ENCODE measurements around the gene RAD18. TPM values are rescaled to one million over a fixed set of nuclear protein-coding genes. Genes with fewer than 3 reads are reported as not detected.

The RAD18 gene
- total and polyA plus RNA-seq, 7 donors = 3.5 to 25.8 (median 6.4) TPM

DNA sequence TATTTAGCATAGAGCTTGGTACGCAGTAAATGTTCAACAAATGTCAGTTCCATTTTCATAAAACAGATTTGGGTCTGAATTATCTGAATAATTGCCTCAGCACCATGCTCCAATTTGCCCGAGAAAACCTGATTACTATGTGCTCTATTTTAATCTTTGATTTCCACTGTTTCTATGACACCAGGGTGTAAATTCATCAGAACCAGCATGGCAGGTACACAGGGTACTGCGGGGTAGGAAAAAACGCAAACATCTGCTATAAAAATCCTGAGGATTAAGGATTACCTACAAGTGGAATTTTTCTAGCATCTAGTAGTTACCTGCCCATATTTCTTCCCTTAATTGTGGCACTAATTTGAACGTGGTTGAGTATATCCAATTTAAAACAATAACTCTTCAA, 70.3 kb downstream of the RAD18 start:
- no peak overlapping the region for H3K27ac ChIP-seq
- no peaks in the 10 kb centered on the region for H3K9me3 ChIP-seq
- intact Hi-C loops (cut with DNase I) = no loop called here

DNA sequence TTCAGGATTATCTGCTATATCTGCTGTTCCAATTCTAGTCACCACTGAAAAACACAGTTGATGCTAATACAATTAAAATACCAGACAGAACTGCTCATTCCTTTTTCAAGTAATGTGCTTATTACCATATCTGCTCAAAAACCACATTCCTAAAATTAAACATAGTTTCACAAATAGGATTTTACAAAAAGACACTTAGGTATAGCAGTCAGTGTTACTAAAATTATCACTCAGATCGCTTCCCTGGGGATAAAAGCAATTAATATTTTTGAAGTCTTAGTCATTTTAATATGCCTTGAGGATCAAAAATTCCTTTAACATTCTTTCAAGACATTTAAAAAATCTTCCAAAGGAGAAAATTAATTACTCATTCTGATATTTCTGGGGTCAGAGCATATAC, 71.5 kb downstream of the RAD18 start:
- Histone ChIP-seq H3K36me3 (peaks cover 0 to 7% (median 1%) of the 10 kb centered on the region in 4 donors), H3K27ac (no peak overlapping the region), H3K4me1 (peaks cover 0 to 8% (median 0%) of the 10 kb centered on the region in 4 donors), H3K4me3 (no peak overlapping the region), H3K9me3 (no peaks in the 10 kb centered on the region), H3K27me3 (no peaks in the 10 kb centered on the region)
- TF ChIP-seq, protein P1, sequence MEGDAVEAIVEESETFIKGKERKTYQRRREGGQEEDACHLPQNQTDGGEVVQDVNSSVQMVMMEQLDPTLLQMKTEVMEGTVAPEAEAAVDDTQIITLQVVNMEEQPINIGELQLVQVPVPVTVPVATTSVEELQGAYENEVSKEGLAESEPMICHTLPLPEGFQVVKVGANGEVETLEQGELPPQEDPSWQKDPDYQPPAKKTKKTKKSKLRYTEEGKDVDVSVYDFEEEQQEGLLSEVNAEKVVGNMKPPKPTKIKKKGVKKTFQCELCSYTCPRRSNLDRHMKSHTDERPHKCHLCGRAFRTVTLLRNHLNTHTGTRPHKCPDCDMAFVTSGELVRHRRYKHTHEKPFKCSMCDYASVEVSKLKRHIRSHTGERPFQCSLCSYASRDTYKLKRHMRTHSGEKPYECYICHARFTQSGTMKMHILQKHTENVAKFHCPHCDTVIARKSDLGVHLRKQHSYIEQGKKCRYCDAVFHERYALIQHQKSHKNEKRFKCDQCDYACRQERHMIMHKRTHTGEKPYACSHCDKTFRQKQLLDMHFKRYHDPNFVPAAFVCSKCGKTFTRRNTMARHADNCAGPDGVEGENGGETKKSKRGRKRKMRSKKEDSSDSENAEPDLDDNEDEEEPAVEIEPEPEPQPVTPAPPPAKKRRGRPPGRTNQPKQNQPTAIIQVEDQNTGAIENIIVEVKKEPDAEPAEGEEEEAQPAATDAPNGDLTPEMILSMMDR (IDR thresholded peaks at IDR 0.05) = no peak
- no peak for TF ChIP-seq POLR2AphosphoS5 (IDR thresholded peaks at IDR 0.05)
- TF ChIP-seq POLR2A (IDR thresholded peaks at IDR 0.05) = no peak
- TF ChIP-seq EP300 (IDR thresholded peaks at IDR 0.05) = no peak
- DNase-seq = no peak
- intact Hi-C loops (cut with DNase I) = no loop called here
- WGBS, 2 donors = 85 to 89% methylated on average over 1 of the region's 1 CpG

More for the DNA sequence above, 70.3 kb downstream of the RAD18 start:
- DNase-seq = no peak
- Histone ChIP-seq H3K27me3 (no peaks in the 10 kb centered on the region), H3K36me3 (peaks cover 0 to 11% (median 3%) of the 10 kb centered on the region in 4 donors), H3K4me1 (peaks cover 0 to 3% (median 0%) of the 10 kb centered on the region in 4 donors), H3K4me3 (no peak overlapping the region)
- 93 to 96% methylated on average over 5 of the region's 5 CpGs for WGBS, 2 donors
- TF ChIP-seq POLR2A (IDR thresholded peaks at IDR 0.05) (no peak), POLR2AphosphoS5 (IDR thresholded peaks at IDR 0.05) (no peak), EP300 (IDR thresholded peaks at IDR 0.05) (no peak)
- TF ChIP-seq, protein P1 (IDR thresholded peaks at IDR 0.05) = no peak

- Histone ChIP-seq H3K27ac (no peak overlapping the region), H3K36me3 (peaks cover 0 to 7% (median under 1%) of the 10 kb centered on the region in 4 donors), H3K9me3 (no peaks in the 10 kb centered on the region), H3K4me3 (no peak overlapping the region), H3K27me3 (no peaks in the 10 kb centered on the region), H3K4me1 (peaks cover 0 to 8% (median 0%) of the 10 kb centered on the region in 4 donors)
- intact Hi-C loops (cut with DNase I) = no loop called here
- DNase-seq = no peak
- TF ChIP-seq POLR2AphosphoS5 (IDR thresholded peaks at IDR 0.05) (no peak), EP300 (IDR thresholded peaks at IDR 0.05) (no peak), POLR2A (IDR thresholded peaks at IDR 0.05) (no peak)
- TF ChIP-seq, protein P1 (IDR thresholded peaks at IDR 0.05) = no peak
Observed at GRCh38 chr3:8891303-8891702, 72.0 kb downstream of the RAD18 start.

DNA sequence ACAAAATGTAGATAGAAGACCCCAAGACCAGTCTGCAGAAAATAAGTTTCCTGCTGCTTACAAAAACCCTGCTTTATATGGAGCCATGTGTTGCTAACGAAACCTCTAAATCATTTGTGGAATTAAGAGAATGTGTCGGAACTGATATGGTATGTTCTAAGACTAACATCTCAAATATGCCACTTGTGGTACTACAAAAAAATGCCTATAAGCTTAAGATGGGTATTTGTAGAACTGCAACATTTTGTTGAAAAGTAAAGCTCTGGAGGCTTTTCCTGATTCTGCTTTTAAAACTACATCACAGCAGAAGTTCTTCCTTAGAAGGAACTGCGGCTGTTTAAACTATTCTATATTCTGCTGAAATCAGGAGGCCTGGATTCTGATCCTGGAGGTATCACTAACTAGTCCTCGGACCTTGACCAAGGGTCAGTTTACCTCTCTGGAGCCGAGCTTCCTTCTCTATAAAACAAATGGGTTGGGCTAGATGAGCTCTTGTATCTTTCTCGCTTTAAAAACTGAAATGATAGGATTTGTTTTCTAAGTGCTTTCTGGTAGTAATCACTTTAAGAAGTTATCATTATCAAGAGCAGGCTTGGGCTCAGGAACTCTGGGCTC, 74.9 kb downstream of the RAD18 start:
- no peaks in the 10 kb centered on the region for H3K27me3 ChIP-seq
- H3K9me3 ChIP-seq = no peaks in the 10 kb centered on the region
- peaks cover 0 to 8% (median 0%) of the 10 kb centered on the region in 4 donors for H3K4me1 ChIP-seq
- H3K4me3 ChIP-seq = no peak overlapping the region
- intact Hi-C loops (cut with DNase I) = no loop called here
- peaks cover 0 to 7% (median 0%) of the 10 kb centered on the region in 4 donors for H3K36me3 ChIP-seq
- TF ChIP-seq, protein P1 (IDR thresholded peaks at IDR 0.05) = no peak
- TF ChIP-seq POLR2AphosphoS5 (IDR thresholded peaks at IDR 0.05) = no peak
- no peak for TF ChIP-seq EP300 (IDR thresholded peaks at IDR 0.05)
- no peak for TF ChIP-seq POLR2A (IDR thresholded peaks at IDR 0.05)
- DNase-seq = no peak
- no peak overlapping the region for H3K27ac ChIP-seq
- 84 to 90% methylated on average over 6 of the region's 6 CpGs for whole genome bisulfite sequencing, 2 donors

Measured in sigmoid colon (tissue), 7 donors.